Fibroblast of skin of right biceps (primary cell): Measurements from ENCODE around the gene ENTPD5.

ENCODE experiments used
- DNase-seq: peaks from one replicate; pipeline ENCODE4 v3.0.0-alpha.2; 2013

The ENTPD5 gene, protein sequence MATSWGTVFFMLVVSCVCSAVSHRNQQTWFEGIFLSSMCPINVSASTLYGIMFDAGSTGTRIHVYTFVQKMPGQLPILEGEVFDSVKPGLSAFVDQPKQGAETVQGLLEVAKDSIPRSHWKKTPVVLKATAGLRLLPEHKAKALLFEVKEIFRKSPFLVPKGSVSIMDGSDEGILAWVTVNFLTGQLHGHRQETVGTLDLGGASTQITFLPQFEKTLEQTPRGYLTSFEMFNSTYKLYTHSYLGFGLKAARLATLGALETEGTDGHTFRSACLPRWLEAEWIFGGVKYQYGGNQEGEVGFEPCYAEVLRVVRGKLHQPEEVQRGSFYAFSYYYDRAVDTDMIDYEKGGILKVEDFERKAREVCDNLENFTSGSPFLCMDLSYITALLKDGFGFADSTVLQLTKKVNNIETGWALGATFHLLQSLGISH

DNA sequence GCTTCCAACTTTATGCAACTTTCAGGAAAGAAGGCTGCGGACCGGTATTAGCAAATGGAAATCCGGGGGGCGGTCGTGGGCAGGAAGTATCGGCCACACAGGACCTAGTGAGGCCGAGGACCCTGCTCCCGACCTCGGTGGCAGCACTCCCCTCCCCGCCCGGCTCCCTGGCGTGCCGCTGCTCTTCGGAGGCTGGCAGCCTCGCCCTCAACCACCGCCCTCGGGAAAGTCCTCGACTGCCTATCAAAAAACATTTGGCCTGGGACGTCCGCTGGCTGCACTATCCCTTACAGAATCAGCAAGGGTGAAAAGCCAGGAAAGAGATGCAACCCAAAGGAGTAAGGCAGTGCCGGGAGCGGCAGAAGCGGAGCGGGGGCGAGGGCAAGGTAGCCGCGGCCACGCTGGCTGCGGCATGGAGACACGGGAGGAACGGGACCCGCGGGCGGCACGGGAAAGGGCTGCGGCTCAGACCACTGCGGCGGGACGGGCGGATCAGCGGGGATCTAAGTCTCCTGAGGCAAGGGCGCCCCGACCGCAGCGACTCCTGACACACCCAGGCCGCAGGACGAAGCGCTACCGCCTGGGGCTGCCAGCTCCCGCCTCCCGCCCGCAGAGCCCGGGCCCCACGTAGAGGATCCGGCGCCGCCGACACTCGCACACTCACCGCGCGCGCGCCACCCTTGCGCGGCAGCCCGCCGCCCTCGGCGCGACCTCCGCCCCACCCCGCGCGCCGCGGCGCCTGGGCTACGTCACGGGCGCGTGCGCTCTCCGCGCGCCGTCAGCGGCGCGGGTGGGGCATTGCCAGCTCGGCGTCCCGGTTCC is at the start of gene ENTPD5, which contains the start of gene BBOF1:
Gene ENTPD5 (minus strand): TSS at position 703 of the 822 bp plus-strand sequence. CDS start 31,186 bp downstream, outside the sequence.
Gene BBOF1 (plus strand): TSS at position 764 of the 822 bp plus-strand sequence. CDS start 130 bp downstream, outside the sequence.
- peak; percentile 89 for DNase-seq

DNA sequence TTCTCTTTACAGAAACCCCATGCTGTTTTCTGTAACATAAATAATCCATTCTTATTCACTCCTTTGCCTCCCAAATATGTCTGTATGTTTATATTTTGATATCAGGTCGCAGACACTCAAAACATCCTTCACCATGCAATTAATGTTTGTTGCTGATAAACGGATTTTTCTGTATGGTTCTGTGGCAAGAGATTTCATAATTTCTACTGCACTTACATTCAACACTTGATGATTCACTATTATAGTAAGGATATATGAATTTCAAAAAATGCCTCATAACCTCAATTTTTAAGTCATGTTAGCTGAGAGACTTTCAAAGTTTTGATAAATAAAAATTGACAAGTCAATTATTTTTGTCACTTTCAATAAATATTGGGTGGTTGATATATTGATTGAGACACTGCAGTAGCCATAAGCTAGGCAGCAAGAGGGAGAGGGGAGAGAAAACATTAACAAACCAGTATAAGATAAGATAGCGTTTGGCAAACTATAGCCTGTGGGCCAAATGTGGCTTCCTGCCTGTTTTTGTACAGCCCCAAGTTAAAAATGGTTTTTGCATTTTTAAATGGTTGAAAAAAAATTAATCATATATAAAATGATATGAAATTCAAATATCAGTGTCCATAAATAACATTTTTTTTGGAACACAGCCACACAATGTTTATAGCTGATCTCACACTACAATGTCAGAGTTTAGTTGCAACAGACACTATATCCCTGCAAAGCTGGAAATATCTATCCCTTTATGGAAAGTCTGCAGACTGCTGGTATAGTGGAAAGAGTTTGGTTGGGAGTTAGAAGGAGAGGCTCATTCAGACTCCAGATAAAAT is 46.9 kb upstream of the ENTPD5 start:
- DNase-seq, result peak; percentile 24

DNA sequence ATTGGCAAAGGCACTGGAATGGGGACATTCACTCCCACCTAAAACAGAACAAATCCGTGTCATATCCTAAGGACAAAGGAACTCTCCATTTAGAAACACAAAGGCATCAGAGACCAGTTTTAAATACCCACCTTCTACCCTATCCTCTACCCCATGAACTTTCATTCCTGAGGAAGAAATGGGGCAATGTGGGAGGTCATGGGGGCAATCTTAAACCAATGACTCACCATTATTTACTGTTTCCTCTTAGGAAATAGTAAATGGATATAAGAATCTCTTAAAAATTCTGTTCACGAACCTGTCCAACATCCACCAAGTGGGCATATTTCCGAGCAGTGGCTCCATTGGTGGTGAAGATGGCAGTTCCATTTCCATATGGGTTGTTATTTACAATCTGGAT is 45.8 kb upstream of the ENTPD5 start:
- no peak for DNase-seq

DNA sequence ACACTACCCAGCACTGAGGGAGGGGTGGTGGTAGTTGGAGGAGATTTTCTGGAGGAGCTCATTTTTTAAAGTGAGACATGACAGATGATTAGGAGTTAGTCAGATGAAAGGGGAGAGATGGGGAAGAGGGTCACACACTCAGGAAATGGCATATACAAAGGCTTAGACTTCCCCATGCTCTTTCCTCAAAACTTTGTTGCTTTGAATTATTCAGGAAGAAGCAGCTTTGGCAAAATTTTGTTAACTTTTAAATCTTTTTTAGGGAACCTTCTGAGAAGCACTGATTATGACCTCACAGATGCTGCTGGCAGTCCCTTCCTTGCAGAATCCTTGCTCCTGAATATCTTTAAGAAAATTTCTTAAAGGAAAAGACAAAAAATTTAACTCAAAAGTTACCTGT is 45.3 kb upstream of the ENTPD5 start:
- no peak for DNase-seq

DNA sequence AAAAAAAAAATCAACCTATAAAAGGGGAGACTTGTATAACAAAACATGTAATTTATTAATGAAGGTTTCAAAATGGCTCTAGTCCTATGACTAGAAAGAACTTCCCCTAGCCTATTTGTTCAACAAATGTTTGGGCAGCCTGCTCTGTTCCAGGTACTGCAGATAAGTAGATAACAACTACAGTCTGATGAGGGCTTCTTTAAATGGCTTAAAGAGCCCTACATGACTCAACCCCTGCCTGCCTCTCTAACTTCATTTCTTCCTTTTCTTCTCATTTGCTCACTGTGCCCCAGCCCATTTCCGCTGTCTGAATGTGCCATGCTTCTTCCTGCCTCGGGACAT is 43.7 kb upstream of the ENTPD5 start:
- peak; percentile 9 for DNase-seq

DNA sequence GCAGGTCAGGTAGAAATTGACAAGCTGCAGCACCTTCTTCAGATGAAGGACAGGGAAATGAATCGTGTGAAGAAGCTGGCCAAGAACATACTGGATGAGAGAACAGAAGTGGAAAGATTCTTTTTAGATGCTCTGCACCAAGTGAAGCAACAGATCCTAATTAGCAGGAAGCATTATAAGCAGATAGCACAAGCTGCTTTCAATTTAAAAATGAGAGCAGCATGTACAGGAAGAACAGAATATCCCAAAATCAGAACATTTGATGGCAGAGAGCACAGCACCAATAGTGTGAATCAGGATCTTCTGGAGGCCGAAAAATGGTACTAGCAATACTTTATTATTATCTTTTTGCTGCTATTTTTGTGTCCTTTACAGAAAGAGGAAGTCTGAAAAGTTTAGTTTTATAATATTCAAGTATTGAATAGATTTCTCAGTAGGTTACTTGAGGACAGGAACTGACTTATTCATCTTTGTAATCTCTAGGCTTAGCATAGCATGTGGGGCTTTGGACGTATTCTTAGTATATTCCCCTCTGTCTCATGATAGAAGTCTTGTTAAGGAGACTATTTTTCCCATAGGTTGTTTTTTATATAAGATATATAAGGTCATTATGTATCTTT is 30.9 kb upstream of the ENTPD5 start:
- DNase-seq, result no peak

DNA sequence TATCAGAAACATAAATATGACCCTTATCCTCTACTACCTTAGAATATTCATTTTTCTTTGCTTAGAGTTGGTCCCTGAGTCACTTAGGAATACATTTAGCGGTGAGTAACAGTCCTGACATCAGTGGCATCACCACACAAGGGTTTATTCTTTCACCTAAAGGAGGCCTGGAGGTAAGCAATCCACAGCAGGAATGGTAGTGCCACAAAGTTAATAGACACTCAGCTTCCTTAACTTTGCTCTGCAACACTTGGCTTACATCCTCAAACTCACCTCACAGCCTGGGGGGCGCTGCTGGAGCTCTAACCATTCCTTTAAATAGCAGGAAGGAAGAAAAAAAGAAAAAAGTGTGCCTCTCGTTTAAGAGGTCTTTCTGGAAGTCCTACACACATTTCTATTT is 29.2 kb upstream of the ENTPD5 start:
- no peak for DNase-seq

DNA sequence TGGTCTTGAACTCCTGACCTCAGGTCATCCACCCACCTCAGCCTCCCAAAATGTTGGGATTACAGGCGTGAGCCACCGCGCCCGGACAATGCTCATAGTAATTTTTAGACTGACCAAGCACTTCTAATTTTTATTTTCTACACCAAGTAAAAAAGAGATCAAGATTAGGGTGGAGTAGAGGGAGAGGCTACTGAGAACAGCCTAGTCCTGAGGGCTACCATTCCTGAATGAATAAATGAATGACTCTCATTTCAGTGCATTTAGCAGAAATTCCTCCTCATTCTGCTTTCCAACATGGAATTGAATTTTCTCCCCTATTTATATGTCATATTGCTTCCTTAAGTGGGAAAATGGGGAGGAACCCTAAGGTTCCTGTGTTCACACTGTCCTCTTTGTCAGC is 26.4 kb upstream of the ENTPD5 start:
- no peak for DNase-seq

DNA sequence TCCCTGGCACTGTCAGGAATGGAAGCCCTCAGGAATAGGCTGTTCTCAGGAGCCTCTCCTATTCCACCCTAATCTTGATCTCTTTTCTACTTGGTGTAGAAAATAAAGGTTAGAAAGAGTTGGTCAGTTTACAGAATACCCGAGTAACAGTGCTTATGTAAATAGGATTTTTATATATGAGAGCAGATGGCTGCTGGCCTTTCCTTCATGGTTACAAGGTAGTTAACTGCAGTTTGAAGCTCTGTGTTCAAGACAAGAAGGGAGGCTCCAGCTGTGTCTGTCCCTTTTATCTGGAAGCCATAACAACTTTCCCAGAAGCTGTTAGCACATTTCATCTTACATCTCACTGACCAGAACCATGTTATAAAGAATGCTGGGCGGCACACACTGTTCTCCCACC is 23.2 kb upstream of the ENTPD5 start:
- no peak for DNase-seq

DNA sequence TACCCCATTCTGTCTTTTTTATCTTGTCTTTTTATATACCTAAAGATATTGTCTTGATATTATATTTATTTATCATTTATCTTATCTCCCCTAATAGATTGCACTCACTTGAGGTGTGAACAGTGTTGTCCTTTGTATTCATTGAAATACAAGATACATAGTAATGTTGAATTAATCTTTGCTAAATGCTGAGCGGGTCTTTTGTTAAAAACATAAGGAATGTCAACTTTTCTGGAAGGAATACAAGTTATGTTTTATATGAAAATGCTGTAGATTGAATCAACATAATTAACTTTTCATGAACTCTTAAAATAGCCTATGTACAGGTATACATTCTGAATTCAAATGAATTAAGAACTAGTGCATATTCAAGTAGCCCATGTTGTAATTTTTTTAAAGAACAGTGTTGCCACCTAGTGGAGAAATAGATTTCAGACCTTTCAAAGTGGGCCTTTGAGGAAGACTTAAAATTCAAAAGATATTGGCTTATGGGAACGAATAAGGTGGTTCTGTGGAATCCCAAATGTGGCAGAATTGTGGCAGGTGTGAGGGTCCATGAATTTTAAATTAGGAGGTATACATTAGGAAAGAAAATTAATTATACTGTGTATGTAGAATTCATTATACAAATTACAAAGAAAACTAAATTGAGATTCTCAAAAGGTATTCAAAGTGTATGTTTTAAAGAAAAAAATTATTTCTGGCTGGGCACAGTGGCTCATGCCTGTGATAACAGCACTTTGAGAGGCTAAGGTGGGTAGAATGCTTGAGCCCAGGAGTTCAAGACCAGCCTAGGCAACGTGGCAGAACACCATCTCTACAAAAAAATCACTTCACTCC is 19.2 kb upstream of the ENTPD5 start:
- peak; percentile 61 for DNase-seq

DNA sequence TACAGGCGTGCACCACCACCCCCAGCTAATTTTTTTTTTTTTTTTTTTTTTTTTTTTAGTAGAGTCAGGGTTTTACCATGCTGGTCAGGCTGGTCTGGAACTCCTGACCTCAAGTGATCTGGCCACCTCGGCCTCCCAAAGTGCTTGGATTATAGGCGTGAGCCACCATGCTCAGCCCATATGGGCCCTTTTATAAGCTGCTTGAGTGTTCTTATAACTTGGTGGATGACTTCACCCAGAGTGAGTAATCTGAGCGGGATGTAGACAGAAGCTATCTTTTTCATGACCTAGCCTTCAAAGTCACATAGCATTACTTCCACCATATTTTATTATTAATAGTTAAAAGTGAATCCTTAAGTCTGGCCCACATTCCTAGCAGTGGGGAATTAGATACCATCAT is 16.5 kb upstream of the ENTPD5 start:
- DNase-seq, result peak; percentile 49

DNA sequence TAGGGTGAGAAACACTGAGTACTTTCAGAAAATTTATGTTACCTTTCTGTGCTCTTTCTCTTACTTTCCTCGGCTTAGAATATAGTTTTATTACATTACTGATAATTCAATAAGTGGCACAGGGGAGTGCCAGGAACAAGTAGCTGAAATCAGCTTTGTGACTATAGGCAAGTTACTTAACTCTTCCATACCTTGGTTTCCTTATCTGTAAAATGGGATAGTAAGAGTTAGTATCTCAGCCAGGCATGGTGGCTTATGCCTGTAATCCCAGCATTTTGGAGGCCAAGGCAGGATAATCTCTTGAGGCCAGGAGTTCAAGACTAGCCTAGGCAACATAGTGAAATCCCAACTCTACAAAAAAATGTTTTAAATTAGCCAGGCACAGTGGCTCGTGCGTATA is 15.5 kb upstream of the ENTPD5 start:
- DNase-seq, result no peak

DNA sequence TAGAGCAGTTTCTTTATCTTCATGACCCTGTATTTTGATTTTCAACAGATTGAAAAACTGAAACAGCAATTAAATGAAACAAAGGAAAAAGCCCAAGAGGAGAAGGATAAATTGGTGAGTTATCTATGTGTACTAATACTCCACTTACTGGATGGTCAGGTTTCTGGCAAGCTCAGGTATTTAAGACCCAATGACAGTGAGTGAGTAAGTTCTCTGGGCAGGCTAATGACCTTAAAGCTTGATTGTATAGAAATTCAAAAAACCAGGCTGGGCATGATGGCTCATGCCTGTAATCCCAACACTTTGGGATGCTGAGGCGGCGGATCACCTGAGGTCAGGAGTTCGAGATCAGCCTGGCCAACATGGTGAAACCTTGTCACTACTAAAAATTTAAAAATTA is 10.0 kb upstream of the ENTPD5 start:
- no peak for DNase-seq

DNA sequence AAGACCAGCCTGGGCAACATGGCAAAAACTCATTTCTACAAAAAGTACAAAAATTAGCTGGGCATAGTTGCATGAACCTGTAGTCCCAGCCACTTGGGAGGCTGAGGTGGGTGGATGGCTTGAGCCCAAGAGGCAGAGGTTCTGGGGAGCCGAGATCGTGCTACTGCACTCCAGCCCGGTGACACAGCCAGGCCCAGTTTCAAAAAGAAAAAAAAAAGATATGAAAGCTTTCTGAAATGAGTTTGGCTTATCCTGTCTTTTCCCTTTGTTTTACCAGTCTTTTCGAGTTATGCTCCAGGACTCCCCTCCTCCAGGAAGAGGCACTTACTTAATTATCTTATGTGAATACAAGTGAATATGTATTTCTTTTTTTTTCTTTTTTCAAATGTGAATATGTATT is 3.3 kb upstream of the ENTPD5 start:
- DNase-seq, result no peak

DNA sequence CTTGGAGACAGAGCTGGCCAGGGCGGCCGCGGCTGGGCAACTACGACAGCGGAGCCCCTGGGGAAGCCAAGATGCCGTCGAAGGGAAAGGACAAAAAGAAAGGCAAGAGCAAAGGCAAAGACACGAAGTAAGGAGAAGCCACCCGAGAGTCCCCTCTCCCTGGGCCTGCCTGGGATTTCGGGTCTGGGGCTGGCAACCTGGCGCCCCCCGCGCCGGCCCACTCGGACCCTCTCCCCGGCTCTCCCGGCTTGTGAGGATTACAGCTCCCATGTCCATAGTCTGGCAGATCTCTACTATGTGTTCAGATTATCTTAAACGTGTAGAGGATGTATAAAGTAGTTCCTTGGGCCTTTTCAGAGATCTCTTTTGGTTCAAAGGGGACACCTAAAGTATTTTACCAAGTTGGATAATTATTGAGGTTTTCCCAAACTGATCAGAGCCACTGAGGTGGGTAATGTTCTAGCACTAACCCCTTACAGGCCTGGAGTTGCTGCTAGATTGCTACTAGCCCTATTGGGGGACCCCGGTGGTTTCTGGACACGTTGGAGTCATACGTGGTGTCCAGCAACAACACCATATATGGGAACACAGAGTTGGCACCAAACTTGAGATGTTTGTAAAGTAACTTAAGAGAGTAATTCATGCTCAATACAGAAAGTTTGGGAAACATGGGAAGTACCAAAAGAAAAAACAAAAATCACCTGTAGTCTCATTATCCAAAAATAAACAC is 485 bp upstream of the ENTPD5 start:
- DNase-seq, result peak; percentile 45

DNA sequence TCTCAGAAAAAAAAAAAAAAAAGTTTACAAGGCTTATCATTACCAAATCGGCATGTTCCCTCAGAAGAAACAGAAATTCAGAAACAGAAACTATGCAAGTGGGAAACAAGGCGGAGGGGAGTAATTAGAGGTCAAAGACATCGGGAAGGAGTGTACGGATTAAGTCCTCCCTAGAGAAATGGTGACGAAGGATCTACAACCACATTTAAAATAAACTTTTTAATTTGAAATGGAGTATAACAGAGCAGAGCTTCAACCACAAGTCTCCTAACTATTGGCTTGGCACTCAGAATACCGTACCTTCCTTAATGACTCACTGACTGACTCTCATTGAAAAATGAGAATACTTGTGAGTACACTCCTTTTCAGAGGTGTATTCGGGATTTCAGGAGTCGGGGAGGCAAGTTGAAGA is 908 bp downstream of the ENTPD5 start:
- DNase-seq, result peak; percentile 77

DNA sequence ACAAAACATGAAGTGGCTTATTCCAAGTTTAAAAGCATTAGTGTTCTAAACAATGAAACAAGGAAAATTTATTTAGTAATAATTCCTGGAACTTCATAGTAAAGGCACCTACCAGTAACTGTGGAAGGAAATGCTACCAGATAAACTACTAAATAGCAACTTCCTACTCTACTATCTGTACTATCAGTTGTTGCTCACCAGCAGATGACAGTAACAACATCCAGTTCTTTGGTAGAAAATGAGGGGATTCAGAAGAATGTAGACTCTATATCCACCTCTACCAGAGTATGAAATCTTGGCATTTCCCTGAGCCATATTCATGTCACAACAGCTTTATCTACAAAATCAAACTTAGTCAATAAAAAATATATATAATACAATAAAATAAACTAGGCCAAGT is 3.1 kb downstream of the ENTPD5 start:
- DNase-seq, result no peak

DNA sequence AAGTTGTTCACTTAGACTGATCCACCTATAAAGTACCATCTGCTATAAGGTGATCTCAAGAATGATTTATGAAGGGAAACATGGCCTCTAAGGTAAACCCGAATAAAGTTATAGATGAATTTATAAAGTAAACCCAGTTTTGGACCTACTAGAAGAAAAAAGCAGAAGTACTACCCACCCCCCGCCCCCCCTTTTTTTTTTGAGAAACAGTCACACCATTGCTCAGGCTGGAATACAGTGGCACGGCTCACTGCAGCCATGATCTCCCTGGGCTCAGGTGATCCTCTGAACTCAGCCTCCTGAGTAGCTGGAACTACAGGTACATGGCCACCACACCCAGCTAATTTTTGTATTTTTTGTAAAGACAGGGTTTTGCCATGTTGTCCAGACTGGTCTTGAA is 3.9 kb downstream of the ENTPD5 start:
- DNase-seq, result no peak

DNA sequence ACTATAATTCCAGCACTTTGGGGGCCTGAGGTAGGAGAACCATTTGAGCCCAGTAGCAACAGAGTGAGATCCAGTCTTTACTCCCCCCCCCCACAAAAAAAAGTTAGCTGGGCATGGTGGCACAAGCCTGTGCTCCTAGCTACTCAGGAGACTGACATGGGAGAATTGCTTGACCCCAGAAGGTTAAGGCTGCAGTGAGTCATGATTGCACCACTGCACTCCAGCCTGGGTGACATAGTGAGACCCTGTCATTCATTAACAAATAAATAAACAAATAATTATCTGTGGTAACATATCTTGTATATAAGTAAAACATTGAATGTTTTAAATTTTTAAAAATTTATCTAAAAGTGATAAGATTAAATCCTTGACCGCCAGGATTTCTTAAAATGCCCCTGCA is 4.8 kb downstream of the ENTPD5 start:
- no peak for DNase-seq

DNA sequence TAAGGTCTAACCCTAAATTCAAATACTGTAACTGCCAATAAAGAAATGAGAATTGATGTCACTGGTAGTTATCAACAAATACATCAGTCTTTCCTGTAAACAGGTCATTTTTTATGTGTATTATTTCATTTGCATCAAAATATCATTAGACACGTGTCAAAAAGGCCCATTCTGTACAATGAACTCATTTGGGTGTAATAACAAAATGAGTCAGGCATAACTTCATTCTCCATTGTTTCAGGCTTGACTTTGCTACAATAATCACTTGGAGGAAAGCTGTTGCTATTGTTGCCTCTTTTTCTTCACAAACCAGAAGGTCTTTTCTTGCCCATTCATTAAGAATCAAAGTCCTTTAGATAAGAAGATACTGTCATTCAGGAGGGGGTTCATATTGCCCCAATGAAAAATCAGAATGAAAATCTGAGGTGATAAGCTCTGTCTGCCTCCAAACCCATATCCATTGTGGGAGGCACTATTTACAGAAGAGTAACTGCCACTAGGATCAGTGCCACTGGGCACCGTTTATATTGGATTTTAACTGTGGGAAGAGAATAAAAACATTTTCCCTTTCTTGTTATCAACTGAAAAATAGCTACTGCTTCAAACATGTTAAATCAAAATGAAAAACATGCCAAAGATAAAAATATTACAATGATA is 10.1 kb downstream of the ENTPD5 start:
- no peak for DNase-seq
